Activated naive CD4-positive, alpha-beta T cell treated with anti-CD3 and anti-CD28 coated beads for 36 hours (primary cell): Measurements from ENCODE around the gene GOLGA8S. TPM values are rescaled to one million over a fixed set of nuclear protein-coding genes. Genes with fewer than 3 reads are reported as not detected.
"Not testable (repeated sequence)": the region's sequence is repeated elsewhere in the genome, so short reads cannot be mapped to it uniquely, and the experiment has no call there.

ENCODE experiments used
- CTCF ChIA-PET: fragments of 350-600 bp; sonication (Branson Sonifier 250); formaldehyde crosslinking; loops from one replicate; lab custom pipeline; 2021; ENCODE audit warnings: antibody characterized with exemption; lab: Charles Lee
- DNase-seq: peaks from one replicate; pipeline ENCODE4 v3.0.0-alpha.2; 2020
- H3K27ac Mint-ChIP-seq: one replicate; pipeline ENCODE4 v1.8.0; 2021; ENCODE audit warnings: mild to moderate bottlenecking, mixed read lengths
- H3K27me3 Mint-ChIP-seq: one replicate; pipeline ENCODE4 v1.8.0; 2021; ENCODE audit warnings: low read depth, mixed read lengths
- H3K36me3 Mint-ChIP-seq: one replicate; pipeline ENCODE4 v1.8.0; 2021; ENCODE audit warnings: low read depth, mixed read lengths
- H3K4me1 Mint-ChIP-seq: one replicate; pipeline ENCODE4 v1.8.0; 2021; ENCODE audit warnings: low read depth, mixed read lengths
- H3K4me3 Mint-ChIP-seq: one replicate; pipeline ENCODE4 v1.8.0; 2021; ENCODE audit warnings: mild to moderate bottlenecking, moderate library complexity, mixed read lengths
- H3K9me3 Mint-ChIP-seq: one replicate; pipeline ENCODE4 v1.8.0; 2021; ENCODE audit warnings: mixed read lengths
- intact Hi-C: fragments of 100-400 bp; cut with micrococcal nuclease; formaldehyde crosslinking; loops from one replicate; pipeline ENCODE4 v1.15.1; 2023
- total RNA-seq, 2 experiments: library from RNA; stranded (reverse); gene quantifications; one replicate each; pipeline ENCODE4 v1.2.3, GENCODE V29; 2021

Gene GOLGA8S
- total RNA-seq, 2 experiments from 2014 or later: 0.05 TPM; not detected in 1

- H3K4me3 Mint-ChIP-seq: no peak overlapping the region
- no peak overlapping the region for H3K27ac Mint-ChIP-seq
- CTCF ChIA-PET: interaction anchor here (1.3 kb wide), 1 partner anchor 366 kb away, joined by 3 read pairs; no protein-coding TSS in a partner anchor
- intact Hi-C loops: no loop called here
- H3K36me3 Mint-ChIP-seq: no peaks in the 10 kb centered on the region
- no peak for DNase-seq
- no peaks in the 10 kb centered on the region for H3K4me1 Mint-ChIP-seq
- no peaks in the 10 kb centered on the region for H3K9me3 Mint-ChIP-seq
- peaks cover 4% of the 10 kb centered on the region for H3K27me3 Mint-ChIP-seq
Observed at GRCh38 chr15:23402544-23402943, 48.0 kb downstream of the GOLGA8S start.

- no peak overlapping the region for H3K4me3 Mint-ChIP-seq
- no peaks in the 10 kb centered on the region for H3K9me3 Mint-ChIP-seq
- DNase-seq: no peak
- intact Hi-C loops: no loop called here
- peaks cover 2% of the 10 kb centered on the region for H3K27me3 Mint-ChIP-seq
- CTCF ChIA-PET: interaction anchor here (0.6 kb wide), 1 partner anchor 1473 kb away, joined by 3 read pairs; no protein-coding TSS in a partner anchor
- H3K36me3 Mint-ChIP-seq: no peaks in the 10 kb centered on the region
- H3K4me1 Mint-ChIP-seq: no peaks in the 10 kb centered on the region
- no peak overlapping the region for H3K27ac Mint-ChIP-seq
Observed at GRCh38 chr15:23403550-23403949, 49.0 kb downstream of the GOLGA8S start.

GRCh38 chr15:23411841-23412240, 57.3 kb downstream of the GOLGA8S start:
- CTCF ChIA-PET: no interaction called here
- H3K9me3 Mint-ChIP-seq: peaks cover 2% of the 10 kb centered on the region
- no peak overlapping the region for H3K27ac Mint-ChIP-seq
- DNase-seq: no peak
- intact Hi-C loops: no loop called here
- no peaks in the 10 kb centered on the region for H3K36me3 Mint-ChIP-seq
- H3K4me1 Mint-ChIP-seq: no peaks in the 10 kb centered on the region
- peaks cover 3% of the 10 kb centered on the region for H3K27me3 Mint-ChIP-seq
- H3K4me3 Mint-ChIP-seq: no peak overlapping the region

GRCh38 chr15:23412881-23413600, 58.5 kb downstream of the GOLGA8S start:
- H3K4me1 Mint-ChIP-seq, DNase-seq, H3K9me3 Mint-ChIP-seq, intact Hi-C loops, H3K36me3 Mint-ChIP-seq, CTCF ChIA-PET, H3K27me3 Mint-ChIP-seq, H3K27ac Mint-ChIP-seq, H3K4me3 Mint-ChIP-seq: not testable (repeated sequence)

Other genes with a start within 250 kb of the GOLGA8S start
- gene GOLGA6L1, start 217.9 kb upstream of the GOLGA8S start, total RNA-seq: not detected
- gene GOLGA6L26, start 20.6 kb upstream of the GOLGA8S start, total RNA-seq: not detected
- not detected for gene GOLGA6L2, start 92.5 kb downstream of the GOLGA8S start, total RNA-seq
- 1 to 10 TPM; 2.5 to 3.2 TPM for gene MKRN3, start 210.9 kb downstream of the GOLGA8S start, total RNA-seq